Chondrocyte (in vitro differentiated cells): ENCODE measurements around the gene ZNF808. TPM values are rescaled to one million over a fixed set of nuclear protein-coding genes. Genes with fewer than 3 reads are reported as not detected.
"Not testable (repeated sequence)": the region's sequence is repeated elsewhere in the genome, so short reads cannot be mapped to it uniquely, and the experiment has no call there.

Source experiments
- DNase-seq: peaks from one replicate; pipeline ENCODE4 v3.0.0; 2021; ENCODE audit warnings: mixed read lengths, low spot score
- H3K27ac Mint-ChIP-seq: one replicate; pipeline ENCODE4 v1.8.0; 2021; ENCODE audit warnings: mild to moderate bottlenecking, moderate library complexity, mixed read lengths; ENCODE audit not compliant: unreplicated experiment
- H3K27me3 Mint-ChIP-seq: 2 replicates; pipeline ENCODE4 v1.8.0; 2021; ENCODE audit warnings: low read depth, mixed read lengths
- H3K36me3 Mint-ChIP-seq: 2 replicates; pipeline ENCODE4 v1.8.0; 2021; ENCODE audit warnings: low read depth, mixed read lengths
- H3K4me1 Mint-ChIP-seq: 2 replicates; pipeline ENCODE4 v1.8.0; 2021; ENCODE audit warnings: low read depth, mild to moderate bottlenecking, mixed read lengths
- H3K4me3 Mint-ChIP-seq: one replicate; pipeline ENCODE4 v1.8.0; 2021; ENCODE audit warnings: mild to moderate bottlenecking, moderate library complexity, mixed read lengths; ENCODE audit not compliant: unreplicated experiment
- H3K9me3 Mint-ChIP-seq: 2 replicates; pipeline ENCODE4 v1.8.0; 2021; ENCODE audit warnings: low read depth, mixed read lengths
- CTCF ChIP-seq: fragments of 200-600 bp; sonication (generic); IDR thresholded peaks from 2 replicates; pipeline ENCODE4 v1.5.0; 2021; ENCODE audit warnings: antibody characterized with exemption, mild to moderate bottlenecking, moderate library complexity
- total RNA-seq: library from RNA; stranded (reverse); gene quantifications from 3 replicates; pipeline ENCODE4 v1.2.1, GENCODE V29; 2021

ZNF808 gene
- total RNA-seq, 1 donor from 2014 or later = 19.1 TPM

- Mint-ChIP-seq H3K4me3 (no peak overlapping the region), H3K27ac (no peak overlapping the region), H3K36me3 (no peaks in the 10 kb centered on the region), H3K9me3 (peaks cover 36% of the 10 kb centered on the region), H3K4me1 (no peaks in the 10 kb centered on the region), H3K27me3 (no peaks in the 10 kb centered on the region)
- no peak for TF ChIP-seq CTCF
- DNase-seq = no peak
Measured at GRCh38 chr19:52518646-52519045, 8.8 kb upstream of the ZNF808 start.

- not testable (repeated sequence) for H3K4me1 Mint-ChIP-seq, H3K4me3 Mint-ChIP-seq, H3K36me3 Mint-ChIP-seq, H3K27me3 Mint-ChIP-seq, H3K27ac Mint-ChIP-seq, DNase-seq
- H3K9me3 Mint-ChIP-seq = peaks cover 31% of the 10 kb centered on the region
Measured at GRCh38 chr19:52519175-52519574, 8.3 kb upstream of the ZNF808 start.

- Mint-ChIP-seq H3K9me3 (peaks cover 27% of the 10 kb centered on the region), H3K27me3 (no peaks in the 10 kb centered on the region), H3K27ac (no peak overlapping the region), H3K4me1 (no peaks in the 10 kb centered on the region), H3K4me3 (no peak overlapping the region), H3K36me3 (no peaks in the 10 kb centered on the region)
- no peak for DNase-seq
- TF ChIP-seq CTCF = no peak
Measured at GRCh38 chr19:52520013-52520412, 7.5 kb upstream of the ZNF808 start.

GRCh38 chr19:52522551-52522950 lies 4.9 kb upstream of the ZNF808 start:
- Mint-ChIP-seq H3K27ac (no peak overlapping the region), H3K4me3 (no peak overlapping the region), H3K36me3 (no peaks in the 10 kb centered on the region), H3K9me3 (peaks cover 15% of the 10 kb centered on the region), H3K27me3 (no peaks in the 10 kb centered on the region), H3K4me1 (peaks cover 5% of the 10 kb centered on the region)
- no peak for DNase-seq
- no peak for TF ChIP-seq CTCF

- Mint-ChIP-seq H3K36me3 (no peaks in the 10 kb centered on the region), H3K4me3 (no peak overlapping the region), H3K27me3 (no peaks in the 10 kb centered on the region), H3K27ac (no peak overlapping the region), H3K4me1 (peaks cover 16% of the 10 kb centered on the region), H3K9me3 (peaks cover 15% of the 10 kb centered on the region)
- no peak for TF ChIP-seq CTCF
- no peak for DNase-seq
Measured at GRCh38 chr19:52524086-52524485, 3.4 kb upstream of the ZNF808 start.

- Mint-ChIP-seq H3K9me3 (no peaks in the 10 kb centered on the region), H3K4me1 (peaks cover 17% of the 10 kb centered on the region), H3K36me3 (peaks cover 3% of the 10 kb centered on the region), H3K27ac (peak overlapping the region; percentile 99), H3K27me3 (no peaks in the 10 kb centered on the region), H3K4me3 (peak overlapping the region; percentile 98)
- TF ChIP-seq CTCF = no peak
- DNase-seq = no peak
Measured at GRCh38 chr19:52527956-52528351, 486 bp downstream of the ZNF808 start.
